ENCODE measurements around the gene PF4V1.

Gene PF4V1

DNA sequence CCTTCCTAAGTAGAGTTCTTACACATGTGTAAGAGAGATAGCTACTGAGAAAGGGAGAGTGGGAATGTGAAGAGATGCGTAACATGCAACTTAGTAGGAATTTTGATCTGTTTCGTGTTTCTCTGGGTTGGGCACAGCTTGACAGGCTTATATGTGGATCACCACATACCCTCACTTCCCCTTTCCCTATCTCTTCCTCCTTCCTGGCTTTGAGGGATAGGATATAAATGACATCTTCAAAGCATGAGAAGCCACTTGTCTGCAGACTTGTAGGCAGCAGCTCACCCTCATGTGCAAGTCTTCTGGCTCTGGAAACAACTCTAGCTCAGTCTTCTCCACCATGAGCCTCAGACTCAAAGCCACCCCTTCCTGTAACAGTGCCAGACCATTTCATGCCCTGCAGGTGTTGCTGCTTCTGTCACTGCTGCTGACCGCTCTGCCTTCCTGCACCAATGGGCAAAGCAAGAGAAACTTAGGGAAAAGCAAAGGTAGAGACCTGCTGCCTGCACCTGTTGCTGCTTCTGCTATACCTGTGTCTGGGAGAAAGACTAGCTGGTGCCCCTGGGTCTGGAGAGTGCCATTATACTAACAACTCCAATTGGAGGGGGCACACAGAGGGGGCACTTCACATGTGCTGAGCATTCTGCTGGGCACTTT, 5.4 kb upstream of the PF4V1 start:
- DNase-seq = no peak

DNA sequence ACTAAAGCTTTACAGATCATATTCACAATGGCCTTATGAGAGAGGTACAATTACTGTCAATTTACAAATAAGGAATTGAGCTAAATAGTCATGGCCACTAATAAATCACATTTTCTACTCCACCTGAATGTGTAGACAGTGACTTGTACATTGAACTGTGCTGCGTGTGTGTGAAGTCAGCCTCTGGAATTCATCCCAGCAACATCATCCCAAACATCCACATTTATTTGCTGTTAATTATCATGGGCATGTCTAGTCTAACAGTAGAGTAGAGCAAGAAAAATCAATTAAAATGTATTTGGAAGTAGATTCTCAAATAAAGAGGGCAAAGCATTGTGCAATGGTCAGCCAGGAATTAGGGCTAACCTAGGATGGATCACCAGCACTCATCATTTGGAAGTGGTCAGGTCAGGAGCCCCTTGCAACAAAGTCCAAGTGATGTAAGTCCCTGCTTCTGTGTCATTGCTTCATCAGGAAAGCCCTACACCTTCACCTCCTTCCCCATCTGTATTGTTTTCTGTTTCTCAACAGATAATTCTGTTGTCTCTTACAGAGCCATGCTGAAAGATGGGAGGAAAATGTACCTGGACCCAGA, 4.8 kb upstream of the PF4V1 start:
- DNase-seq = no peak

DNA sequence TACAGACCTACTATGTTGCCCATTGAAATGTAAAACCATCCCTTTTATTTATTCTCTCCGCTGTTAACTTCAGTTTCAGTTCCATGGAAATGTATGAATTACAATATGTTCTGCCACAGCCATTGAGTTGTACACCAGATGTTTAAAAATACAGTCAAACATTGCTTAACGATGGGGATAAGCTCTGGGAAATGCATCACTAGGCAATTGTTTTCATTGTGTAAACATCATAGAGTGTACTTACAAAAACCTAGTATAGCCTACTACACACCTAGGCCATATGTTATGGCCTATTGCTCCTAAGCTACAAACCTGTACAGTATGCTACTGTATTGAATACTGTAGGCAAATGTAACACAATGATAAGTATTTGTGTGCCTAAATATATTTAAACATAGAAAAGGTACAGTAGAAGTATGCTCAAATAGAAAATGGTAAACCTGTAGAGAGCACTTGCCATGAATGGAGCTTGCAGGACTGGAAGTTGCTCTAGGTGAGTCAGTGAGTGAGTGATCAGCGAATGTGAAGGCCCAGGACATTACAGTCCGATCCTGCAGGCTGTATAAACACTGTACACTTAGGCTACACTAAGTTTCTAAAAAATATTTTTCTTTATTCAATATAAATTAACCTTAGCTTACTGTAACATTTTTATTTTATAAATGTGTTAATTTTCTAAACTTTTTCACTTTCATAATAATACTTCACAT, 2.7 kb upstream of the PF4V1 start:
- DNase-seq = no peak

DNA sequence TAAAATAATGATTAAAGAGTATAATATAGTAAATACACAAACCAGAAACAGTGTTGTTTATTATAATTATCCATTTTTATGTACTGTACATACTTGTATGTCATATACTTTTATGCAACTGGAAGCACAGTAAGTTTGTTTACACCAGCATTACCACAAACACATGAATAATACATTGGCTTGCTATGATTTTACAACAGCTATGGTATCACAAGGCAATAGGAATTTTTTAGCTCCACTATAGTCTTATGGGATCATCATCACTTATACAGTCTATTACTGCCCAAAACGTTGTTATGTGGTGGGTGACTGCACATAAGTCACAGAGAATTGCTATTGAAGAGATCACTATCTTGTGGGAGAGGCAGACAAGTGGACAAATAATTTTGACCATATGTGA, 1.8 kb upstream of the PF4V1 start:
- DNase-seq = no peak

DNA sequence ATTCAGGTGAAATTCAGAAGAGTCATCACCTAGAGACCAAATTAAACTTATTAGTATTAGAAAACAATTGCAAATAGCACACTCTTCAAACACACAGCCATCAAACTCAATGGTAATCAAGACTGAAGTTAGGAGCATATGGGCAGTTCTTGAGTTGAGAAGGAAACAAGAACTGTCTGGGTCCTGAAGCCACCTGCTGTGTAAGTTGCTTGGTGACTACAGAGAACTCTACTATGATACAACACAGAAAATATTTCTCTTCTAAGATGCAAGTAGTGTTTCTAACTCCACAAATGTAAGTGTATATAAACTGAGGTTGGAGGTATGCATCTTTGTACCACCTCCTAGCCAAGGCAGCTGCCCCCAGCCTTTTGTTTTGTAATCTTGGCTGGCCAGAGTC, 325 bp upstream of the PF4V1 start:
- no peak for DNase-seq

DNA sequence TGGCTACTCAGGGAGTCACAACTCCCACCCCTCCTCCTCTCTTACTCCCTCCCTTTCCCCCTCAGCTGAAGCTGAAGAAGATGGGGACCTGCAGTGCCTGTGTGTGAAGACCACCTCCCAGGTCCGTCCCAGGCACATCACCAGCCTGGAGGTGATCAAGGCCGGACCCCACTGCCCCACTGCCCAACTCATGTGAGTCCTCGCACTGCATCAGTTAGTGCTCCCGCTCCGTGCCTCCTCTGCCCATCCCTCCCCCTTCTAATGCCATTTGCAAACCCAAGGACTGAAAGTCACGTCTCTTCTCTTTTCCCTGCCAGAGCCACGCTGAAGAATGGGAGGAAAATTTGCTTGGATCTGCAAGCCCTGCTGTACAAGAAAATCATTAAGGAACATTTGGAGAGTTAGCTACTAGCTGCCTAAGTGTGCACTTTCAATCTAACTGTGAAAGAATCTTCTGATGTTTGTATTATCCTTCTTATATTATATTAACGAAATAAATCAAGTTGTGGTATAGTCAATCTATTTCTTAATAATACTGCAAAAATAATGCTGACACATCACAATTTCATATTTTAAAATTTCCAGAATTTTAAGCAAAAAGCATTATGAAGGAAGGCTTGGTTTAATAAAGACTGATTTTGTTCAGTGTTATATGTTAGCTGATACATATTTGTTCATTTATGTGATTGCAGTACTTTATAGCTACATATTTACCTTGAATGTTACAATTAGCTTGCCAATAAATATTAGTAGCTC, 800 bp downstream of the PF4V1 start:
- DNase-seq = no peak

DNA sequence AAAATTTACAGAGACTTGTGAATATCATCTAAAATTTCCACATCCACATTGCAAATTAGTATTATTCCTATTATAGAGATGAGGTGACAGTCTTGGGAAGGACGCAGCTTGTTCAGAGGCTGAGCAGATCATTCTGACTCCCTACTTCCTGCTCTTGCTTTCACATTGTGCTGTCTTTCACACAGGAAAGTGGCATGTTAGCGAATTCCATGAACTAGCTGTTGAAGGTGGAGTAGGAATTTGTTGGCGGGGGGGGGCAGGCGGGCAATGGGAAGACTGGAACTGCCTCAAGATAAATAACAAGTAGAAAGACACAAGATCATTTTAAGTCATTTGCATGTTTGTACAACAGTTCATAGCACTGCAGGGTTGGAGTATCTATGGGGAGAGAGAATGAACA, 2.3 kb downstream of the PF4V1 start:
- no peak for DNase-seq

DNA sequence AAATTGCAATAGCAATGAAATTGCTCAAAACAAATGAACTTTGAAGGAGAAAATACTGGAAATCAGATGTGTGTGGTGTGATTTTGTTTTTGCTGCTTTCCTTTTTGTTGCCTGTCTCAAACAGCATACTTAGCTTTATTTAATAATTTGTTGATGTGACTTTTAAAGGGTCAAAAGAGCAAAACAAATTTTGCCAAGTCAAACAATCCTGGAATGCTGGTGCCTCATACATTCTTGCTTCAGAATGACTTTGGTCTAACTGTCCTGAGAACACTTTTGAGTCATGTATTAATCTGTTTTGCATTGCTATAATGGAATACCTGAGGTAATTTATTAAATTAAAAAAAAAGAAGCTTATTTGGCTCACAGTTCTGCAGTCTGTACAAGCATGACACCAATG, 3.4 kb downstream of the PF4V1 start:
- no peak for DNase-seq

DNA sequence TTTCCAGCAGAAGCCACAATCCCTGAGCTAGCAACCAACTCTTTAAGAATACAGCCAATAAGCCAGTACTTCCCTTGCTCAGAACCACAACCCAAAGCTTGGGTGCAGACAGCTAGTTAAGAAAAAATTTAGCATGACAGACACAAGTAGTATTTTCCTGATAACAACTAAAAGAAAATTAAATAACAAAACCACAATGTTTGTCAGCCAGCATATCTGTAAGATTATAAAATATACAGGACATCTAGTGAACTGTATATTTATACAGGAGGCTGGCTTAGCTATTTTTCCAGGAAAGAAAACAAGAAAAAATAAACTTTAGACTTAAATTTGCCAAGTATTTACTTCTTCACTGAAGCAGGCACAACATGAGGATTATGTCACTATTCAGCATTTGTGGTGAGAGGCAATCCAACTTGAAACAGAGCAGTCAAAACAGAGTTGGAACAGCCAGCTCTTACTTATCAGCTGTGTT, 6.6 kb downstream of the PF4V1 start:
- DNase-seq = no peak

DNA sequence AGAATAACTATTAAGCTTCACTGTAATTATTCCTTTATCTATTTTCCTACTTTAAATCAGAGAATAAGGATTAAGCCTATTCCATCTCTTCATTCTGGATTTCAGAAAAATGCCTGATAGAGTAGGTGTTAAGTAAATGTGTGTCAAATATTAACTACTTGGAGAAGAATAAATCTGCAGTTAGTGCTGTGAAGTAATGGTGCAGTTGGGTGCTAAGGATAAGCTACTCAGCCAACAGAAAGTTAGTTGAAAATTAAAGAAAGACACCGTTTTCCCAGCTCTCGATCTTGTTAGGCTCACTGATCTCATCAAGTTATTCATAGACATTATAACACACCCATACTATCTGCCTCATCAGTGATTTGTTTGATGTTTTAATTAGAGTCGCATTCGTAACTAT, 7.1 kb downstream of the PF4V1 start:
- no peak for DNase-seq

DNA sequence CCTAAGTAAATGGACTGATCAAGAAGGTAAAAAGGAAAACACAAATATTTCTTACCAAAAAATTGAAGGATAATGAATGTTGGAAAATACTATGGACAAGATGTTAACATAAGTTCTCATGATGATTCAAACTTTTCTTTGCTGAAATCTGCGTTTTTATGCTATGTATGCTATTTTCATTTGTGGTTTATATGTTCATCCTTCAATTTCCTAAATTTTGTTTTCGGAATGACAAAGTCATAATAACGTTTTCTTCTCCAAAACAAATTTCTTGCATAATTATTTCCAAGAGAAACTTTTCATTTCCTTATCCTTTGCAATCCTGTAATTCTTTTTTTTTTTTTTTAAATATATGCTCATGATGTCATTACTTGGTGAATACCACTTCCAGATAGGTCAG, 7.8 kb downstream of the PF4V1 start:
- DNase-seq = no peak

DNA sequence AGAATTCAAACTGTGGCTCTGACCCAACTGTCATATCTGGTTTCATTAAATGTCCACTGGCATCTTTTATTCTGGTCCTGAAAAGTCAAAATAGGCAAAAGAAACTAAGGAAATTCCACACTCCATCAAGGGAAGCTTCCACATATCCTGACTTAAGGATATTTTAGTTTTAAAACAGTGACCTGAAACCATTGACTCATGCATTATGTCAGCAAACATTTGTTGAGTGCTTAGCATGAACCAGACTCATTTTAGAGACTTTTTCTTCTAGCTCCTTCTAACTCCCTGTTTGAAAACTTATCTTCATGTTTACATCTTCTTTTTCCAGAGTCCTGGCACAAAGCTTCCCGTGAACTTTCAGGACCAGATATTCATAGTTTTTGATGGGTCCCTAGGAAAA, 9.2 kb downstream of the PF4V1 start:
- no peak for DNase-seq

DNA sequence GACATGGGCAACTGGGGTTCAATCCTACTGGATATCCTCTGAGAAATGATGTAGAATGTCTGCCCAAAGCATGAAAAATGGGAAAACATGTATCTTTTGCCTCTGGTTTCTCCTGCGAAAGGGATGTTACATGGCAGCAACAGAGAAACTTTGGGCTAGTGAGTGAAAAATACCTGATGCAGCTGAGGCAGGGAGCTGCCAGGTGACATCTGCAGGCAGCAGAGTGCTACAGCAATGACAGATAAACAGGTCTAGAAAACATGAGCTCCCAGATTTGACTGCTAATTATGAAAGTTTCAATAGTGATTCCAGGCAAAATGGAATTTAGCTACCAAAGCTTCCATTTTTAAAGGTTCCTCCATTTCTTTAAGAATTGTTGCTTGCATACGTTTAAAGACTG, 11.3 kb downstream of the PF4V1 start:
- DNase-seq = no peak

DNA sequence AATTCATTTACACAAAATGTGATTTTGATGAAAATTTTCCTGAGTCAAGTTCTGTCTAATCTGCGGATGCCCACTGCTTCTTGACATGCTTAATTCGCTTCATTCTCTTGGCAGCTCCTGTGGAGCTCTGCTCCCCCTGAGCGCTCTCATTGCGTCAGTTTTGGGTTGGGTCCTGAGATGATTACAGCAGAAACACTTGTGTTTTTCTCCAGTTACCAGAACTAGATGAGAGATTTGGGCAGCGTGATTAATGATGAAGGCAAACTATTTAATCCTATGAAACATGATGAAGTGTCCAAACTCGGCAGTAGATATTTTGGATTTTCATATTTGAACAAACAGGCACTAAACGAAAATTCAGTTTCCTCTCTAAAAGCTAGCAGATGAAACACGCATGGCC, 11.9 kb downstream of the PF4V1 start:
- DNase-seq = no peak

DNA sequence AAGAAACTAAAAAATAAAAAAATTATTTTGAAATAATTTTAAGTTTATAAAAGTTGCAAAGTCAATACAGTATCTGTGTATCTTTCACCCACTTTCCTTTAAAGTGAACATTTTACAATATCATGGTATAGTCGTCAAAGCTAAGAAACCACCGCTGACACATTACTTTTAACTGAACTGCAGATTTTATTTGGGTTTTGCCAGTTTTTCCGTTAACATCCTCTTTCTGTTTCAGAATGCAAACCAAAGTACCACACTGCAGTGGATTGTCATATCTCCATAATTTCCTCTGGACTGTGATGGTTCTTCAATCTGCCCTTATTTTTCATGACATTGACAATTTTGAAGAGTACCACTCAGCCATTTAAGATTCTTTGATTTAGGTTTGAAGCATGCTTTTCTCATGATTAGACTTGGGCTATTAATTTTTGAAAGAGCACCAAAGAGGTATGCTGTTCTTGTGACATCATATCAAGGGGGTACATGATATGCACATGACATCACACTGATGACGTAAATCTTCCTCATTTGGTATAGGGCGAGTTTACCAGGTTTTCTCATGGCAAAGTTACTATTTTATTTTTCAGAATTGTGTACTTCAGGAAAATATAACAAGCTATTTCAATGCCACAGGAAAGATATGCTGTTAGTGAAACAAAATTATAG, 12.5 kb downstream of the PF4V1 start:
- DNase-seq = no peak

DNA sequence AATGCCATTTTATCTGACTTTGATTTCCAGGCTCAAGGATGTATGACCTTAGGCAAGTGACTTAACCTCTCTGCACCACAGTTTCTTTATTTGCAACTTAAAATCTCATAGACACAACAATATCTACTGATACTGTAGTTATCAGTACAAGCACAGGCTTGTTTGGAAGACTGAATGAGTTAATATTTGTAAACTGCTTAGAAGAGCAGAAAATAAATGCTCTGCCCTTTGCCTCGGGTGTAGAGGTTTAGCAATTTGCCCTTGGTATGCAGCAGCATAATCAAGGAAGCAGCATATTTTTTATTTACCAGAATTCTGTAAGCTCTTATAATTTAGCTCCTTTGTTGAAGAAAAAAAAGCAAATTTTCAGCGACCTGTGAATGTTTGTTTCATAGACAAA, 13.2 kb downstream of the PF4V1 start:
- DNase-seq = no peak

DNA sequence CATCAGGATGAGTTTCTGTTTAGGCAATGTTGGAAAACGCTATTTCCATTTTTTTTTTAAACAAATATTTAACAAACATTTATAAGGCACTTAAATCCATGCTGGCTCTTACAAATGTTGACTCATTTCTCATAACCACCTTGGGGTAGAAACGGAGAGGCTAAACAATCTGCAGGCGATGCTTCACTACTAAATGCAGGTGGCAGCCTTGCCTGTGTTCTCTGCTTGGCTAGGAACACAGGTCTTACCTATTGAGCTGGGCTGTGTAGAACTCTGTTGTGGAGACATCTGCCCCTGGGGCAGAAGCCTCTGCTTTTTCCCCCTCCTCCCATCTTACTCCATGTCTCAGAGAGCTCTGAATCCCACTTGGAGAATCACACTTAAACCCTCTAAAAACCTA, 14.7 kb downstream of the PF4V1 start:
- DNase-seq = no peak

DNA sequence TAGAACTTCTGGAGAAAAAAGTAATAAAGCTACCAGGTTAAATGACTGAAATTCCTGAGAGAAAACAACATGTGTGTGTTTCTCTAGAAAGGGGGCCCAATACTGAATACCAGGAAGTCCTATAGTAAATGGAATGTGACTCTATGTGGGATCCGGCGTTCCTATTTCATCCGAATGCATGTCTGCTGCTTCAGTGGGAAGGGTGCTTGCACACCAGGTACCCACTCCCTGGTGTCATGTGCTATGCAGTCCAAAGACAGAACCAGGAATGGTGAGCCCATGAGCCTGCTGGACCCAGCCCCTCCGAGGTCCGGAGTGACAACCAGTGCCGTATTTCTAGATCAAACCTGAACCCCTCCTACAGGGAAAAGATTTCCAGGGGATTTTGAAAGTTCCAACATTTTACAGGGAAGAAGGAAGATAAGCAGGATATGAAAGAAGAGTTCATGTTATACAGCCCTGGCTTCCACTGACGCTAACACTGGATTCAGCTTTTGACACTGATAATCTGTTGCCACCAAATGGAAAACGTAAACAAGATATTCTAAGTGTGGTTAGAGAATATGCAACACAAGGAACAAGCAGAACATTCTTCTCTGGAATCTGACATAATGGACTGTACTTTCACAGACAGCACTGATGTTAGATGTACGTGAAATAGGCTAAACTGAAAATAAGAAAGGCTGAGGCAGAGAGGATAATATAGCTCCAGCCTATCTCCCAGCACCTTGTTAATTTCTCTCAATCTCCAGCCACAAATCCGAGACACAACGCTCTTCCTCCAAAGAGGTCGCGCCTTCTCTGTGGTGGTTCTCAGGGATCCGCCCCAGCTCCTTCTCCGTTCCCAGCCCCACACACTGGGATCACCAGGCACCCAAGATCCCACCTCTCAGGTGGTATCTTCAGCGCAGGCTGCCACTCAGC, 15.4 kb downstream of the PF4V1 start:
- DNase-seq = no peak

DNA sequence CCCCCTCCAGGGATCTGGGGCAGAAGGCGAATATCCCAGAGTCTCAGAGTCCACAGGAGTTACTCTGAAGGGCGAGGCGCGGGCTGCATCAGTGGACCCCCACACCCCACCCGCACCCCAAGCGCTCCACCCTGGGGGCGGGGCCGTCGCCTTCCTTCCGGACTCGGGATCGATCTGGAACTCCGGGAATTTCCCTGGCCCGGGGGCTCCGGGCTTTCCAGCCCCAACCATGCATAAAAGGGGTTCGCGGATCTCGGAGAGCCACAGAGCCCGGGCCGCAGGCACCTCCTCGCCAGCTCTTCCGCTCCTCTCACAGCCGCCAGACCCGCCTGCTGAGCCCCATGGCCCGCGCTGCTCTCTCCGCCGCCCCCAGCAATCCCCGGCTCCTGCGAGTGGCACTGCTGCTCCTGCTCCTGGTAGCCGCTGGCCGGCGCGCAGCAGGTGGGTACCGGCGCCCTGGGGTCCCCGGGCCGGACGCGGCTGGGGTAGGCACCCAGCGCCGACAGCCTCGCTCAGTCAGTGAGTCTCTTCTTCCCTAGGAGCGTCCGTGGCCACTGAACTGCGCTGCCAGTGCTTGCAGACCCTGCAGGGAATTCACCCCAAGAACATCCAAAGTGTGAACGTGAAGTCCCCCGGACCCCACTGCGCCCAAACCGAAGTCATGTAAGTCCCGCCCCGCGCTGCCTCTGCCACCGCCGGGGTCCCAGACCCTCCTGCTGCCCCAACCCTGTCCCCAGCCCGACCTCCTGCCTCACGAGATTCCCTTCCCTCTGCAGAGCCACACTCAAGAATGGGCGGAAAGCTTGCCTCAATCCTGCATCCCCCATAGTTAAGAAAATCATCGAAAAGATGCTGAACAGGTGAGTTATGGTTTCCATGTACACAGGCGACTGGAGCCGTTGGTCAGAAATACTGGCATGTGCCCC, 16.3 kb downstream of the PF4V1 start, which contains the start of gene CXCL1:
TSS of gene CXCL1 (plus strand) at position 264 of the 926 bp plus-strand sequence. CDS start at position 342, 78 bp downstream.
- no peak for DNase-seq

DNA sequence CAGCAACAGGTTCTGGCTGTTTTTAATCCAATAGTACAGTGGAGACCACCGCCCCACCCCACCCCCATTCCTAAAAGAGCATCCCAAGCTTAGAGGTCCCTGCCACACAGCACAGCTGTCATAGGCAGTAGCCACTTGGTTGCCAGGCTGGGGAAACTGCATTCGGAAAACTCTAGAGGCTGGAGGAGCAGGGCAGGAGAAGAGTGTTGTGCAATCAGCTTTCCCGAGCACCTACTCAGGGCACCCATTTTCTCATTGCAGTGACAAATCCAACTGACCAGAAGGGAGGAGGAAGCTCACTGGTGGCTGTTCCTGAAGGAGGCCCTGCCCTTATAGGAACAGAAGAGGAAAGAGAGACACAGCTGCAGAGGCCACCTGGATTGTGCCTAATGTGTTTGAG, 17.2 kb downstream of the PF4V1 start:
- DNase-seq = no peak

DNA sequence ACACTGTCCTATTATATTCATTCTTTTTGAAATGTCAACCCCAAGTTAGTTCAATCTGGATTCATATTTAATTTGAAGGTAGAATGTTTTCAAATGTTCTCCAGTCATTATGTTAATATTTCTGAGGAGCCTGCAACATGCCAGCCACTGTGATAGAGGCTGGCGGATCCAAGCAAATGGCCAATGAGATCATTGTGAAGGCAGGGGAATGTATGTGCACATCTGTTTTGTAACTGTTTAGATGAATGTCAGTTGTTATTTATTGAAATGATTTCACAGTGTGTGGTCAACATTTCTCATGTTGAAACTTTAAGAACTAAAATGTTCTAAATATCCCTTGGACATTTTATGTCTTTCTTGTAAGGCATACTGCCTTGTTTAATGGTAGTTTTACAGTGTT, 17.7 kb downstream of the PF4V1 start:
- DNase-seq = no peak

Measured in T1000 (cell line).